Endodermal cell (in vitro differentiated cells): ENCODE measurements around the gene AMER3. TPM values are rescaled to one million over a fixed set of nuclear protein-coding genes. Genes with fewer than 3 reads are reported as not detected.

Experiments
- DNase-seq: peaks from one replicate; pipeline ENCODE4 v3.0.0-alpha.2; 2017
- H3K27ac ChIP-seq: 2 replicates; pipeline ENCODE4 v1.5.1; 2013; ENCODE audit warnings: mild to moderate bottlenecking, low read depth, low read length, moderate library complexity
- H3K27me3 ChIP-seq: 2 replicates; pipeline ENCODE4 v1.6.1; 2013; ENCODE audit warnings: mild to moderate bottlenecking, low read length, moderate library complexity; ENCODE audit not compliant: insufficient read depth, control insufficient read depth, poor library complexity, severe bottlenecking
- H3K36me3 ChIP-seq: 2 replicates; pipeline ENCODE4 v1.7.0; 2013; ENCODE audit warnings: mild to moderate bottlenecking, low read length, moderate library complexity; ENCODE audit not compliant: control insufficient read depth, insufficient read depth
- H3K4me1 ChIP-seq: one replicate; pipeline ENCODE4 v1.7.0; 2013; ENCODE audit warnings: low read length; ENCODE audit not compliant: control insufficient read depth, insufficient read depth
- H3K4me3 ChIP-seq: 2 replicates; pipeline ENCODE4 v1.5.1; 2013; ENCODE audit warnings: mild to moderate bottlenecking, low read length, moderate library complexity
- H3K9ac ChIP-seq: 2 replicates; pipeline ENCODE4 v1.6.1; 2013; ENCODE audit warnings: mild to moderate bottlenecking, low read length, moderate library complexity; ENCODE audit not compliant: poor library complexity, severe bottlenecking; ENCODE audit errors: extremely low read depth
- H3K9me3 ChIP-seq: 2 replicates; pipeline ENCODE4 v1.6.1; 2013; ENCODE audit warnings: mild to moderate bottlenecking, low read length, moderate library complexity; ENCODE audit not compliant: control insufficient read depth
- H3K27ac Mint-ChIP-seq: 2 replicates; pipeline ENCODE4 v1.8.0; 2020; ENCODE audit warnings: mixed read lengths
- H3K27me3 Mint-ChIP-seq: 2 replicates; pipeline ENCODE4 v1.8.0; 2021; ENCODE audit warnings: mild to moderate bottlenecking, mixed read lengths; ENCODE audit not compliant: insufficient read depth
- H3K36me3 Mint-ChIP-seq: 2 replicates; pipeline ENCODE4 v1.8.0; 2020; ENCODE audit warnings: low read depth, mixed read lengths
- H3K4me1 Mint-ChIP-seq: 2 replicates; pipeline ENCODE4 v1.8.0; 2020; ENCODE audit warnings: mixed read lengths
- H3K4me3 Mint-ChIP-seq: 2 replicates; pipeline ENCODE4 v1.8.0; 2020; ENCODE audit warnings: mild to moderate bottlenecking, moderate library complexity, mixed read lengths
- H3K9me3 Mint-ChIP-seq: 2 replicates; pipeline ENCODE4 v1.8.0; 2020; ENCODE audit warnings: mild to moderate bottlenecking, mixed read lengths
- WGBS, 2 experiments: methylation state at CpG; one replicate each; pipeline versions ENCODE4 v1.1.5 to v1.1.7; 2013; ENCODE audit warnings: missing lambda C conversion rate in 2 of 2, mixed read lengths in 1 of 2; ENCODE audit not compliant: insufficient coverage in 1 of 2, insufficient read length in 1 of 2; 5-methylcytosine and 5-hydroxymethylcytosine counted together
- total RNA-seq, 2 donors: library from RNA; stranded (reverse); fragmentation: NEBNext Ultra II Directional in 1 of 2; extraction: Animal tissue kit (Norgen Biotek cat#: 25700) in 1 of 2; gene quantifications; 2 replicates in 1 of 2; 3 replicates in 1 of 2; pipeline ENCODE4 v1.2.1, GENCODE V29; 2021
- TF ChIP-seq, protein P1 (sequence below): fragments of 200-600 bp; sonication (generic); conservative IDR thresholded peaks from 2 replicates; pipeline ENCODE4 v1.5.0; 2021; ENCODE audit warnings: antibody characterized with exemption, mild to moderate bottlenecking

Gene AMER3
- total RNA-seq, 2 donors from 2014 or later: 0.91 to 2.3 TPM

DNA sequence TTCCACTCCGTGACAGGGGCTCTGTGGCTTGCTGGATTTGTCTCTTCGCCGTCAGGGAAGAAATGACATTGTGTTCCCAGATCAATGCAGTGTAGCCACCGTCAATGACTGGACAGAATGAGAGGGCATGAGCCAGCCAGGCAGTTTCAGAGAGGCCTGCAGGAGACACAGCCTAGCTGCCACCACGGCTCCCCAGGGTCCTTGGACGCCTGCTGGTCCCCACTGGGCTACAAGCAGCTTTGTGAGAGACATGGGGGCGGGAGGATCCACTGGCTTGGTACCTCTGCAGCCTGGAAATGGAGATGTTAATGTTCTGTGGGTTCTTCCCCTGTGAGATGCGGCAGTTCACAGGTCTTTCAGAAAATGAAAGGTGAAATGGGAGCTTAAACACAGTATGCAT, 12.1 kb upstream of the AMER3 start:
- no peak overlapping the region for H3K9ac ChIP-seq
- Mint-ChIP-seq H3K27ac (peak overlapping the region; percentile 41), H3K9me3 (no peaks in the 10 kb centered on the region), H3K4me3 (no peak overlapping the region), H3K27me3 (no peaks in the 10 kb centered on the region), H3K4me1 (peaks cover 38% of the 10 kb centered on the region), H3K36me3 (no peaks in the 10 kb centered on the region)
- H3K36me3 ChIP-seq: no peaks in the 10 kb centered on the region
- H3K4me1 ChIP-seq: peaks cover 13% of the 10 kb centered on the region
- TF ChIP-seq, protein P1, sequence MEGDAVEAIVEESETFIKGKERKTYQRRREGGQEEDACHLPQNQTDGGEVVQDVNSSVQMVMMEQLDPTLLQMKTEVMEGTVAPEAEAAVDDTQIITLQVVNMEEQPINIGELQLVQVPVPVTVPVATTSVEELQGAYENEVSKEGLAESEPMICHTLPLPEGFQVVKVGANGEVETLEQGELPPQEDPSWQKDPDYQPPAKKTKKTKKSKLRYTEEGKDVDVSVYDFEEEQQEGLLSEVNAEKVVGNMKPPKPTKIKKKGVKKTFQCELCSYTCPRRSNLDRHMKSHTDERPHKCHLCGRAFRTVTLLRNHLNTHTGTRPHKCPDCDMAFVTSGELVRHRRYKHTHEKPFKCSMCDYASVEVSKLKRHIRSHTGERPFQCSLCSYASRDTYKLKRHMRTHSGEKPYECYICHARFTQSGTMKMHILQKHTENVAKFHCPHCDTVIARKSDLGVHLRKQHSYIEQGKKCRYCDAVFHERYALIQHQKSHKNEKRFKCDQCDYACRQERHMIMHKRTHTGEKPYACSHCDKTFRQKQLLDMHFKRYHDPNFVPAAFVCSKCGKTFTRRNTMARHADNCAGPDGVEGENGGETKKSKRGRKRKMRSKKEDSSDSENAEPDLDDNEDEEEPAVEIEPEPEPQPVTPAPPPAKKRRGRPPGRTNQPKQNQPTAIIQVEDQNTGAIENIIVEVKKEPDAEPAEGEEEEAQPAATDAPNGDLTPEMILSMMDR: no peak
- 85 to 89% methylated on average over 7 to 8 of the region's 8 CpGs for WGBS, 2 experiments
- no peaks in the 10 kb centered on the region for H3K27me3 ChIP-seq
- no peak overlapping the region for H3K4me3 ChIP-seq
- peak; percentile 62 for DNase-seq
- H3K9me3 ChIP-seq: no peaks in the 10 kb centered on the region
- H3K27ac ChIP-seq: no peak overlapping the region

DNA sequence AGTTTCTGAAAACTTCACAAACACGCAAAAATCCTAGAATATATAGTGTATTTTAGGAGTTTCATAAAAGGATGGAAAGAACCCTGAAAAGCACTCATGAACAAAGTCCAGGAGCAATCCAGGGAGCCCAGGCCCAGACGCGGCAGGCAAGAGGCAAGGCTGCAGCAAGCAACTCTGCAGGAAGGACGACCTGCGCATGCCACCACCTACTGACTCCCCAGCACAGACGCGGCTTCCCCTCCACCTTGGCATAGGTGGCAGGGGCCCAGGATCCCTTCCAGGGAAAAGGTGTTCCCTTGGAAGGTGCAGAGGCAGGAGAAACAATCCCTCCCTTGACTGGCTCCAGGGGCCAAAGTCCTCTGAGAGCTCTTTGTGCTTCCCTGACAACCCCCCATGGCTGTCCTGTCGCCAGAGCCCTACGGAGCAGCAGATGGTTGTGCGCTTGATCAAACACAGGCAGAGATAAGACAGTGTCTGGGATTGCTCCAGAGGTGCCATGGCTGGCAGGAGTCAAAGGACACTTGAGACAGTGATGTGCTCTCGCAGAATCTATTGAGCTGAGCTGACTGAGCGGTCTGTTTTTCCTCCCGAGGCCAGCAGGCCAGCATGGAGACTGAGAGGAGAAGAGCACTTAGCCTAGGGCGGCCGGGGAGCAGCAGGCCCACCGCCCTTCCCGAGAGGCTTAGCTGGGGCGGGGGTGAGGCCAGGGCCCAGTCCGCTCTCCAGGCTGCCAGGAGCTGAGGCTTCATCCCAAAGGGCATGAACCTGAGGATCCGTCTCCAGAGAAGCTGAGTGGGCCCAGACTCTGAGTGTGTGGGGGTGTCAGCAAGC, 10.8 kb upstream of the AMER3 start:
- H3K9me3 ChIP-seq: no peaks in the 10 kb centered on the region
- H3K4me3 Mint-ChIP-seq: peak overlapping the region; percentile 31
- TF ChIP-seq, protein P1: peak; percentile 17
- no peaks in the 10 kb centered on the region for H3K27me3 Mint-ChIP-seq
- no peaks in the 10 kb centered on the region for H3K36me3 Mint-ChIP-seq
- H3K9me3 Mint-ChIP-seq: no peaks in the 10 kb centered on the region
- no peaks in the 10 kb centered on the region for H3K27me3 ChIP-seq
- WGBS, 2 experiments: 72 to 73% methylated on average over 12 to 20 of the region's 20 CpGs
- H3K4me3 ChIP-seq: no peak overlapping the region
- H3K9ac ChIP-seq: no peak overlapping the region
- no peaks in the 10 kb centered on the region for H3K36me3 ChIP-seq
- H3K4me1 ChIP-seq: peaks cover 13% of the 10 kb centered on the region
- peak; percentile 83 for DNase-seq
- H3K4me1 Mint-ChIP-seq: peaks cover 38% of the 10 kb centered on the region
- peak overlapping the region; percentile 75 for H3K27ac Mint-ChIP-seq
- H3K27ac ChIP-seq: peak overlapping the region; percentile 66

DNA sequence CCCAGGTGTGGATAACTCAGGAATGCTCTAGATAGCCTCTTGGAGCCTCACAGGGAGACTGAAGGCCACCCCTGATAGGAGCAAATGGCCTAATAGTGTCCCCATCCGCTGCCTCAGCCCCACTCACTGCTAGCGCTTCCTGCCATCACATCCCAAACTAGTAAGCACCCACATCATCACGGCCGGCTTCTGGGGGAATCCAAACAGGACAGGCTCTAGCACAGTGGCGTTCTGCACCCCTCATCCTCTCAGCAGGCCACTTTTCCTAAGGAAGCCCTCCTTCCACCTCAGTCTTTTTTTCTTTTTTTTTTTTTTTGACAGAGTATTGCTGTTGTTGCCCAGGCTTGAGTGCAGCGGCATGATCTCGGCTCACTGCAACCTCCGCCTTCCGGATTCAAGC, 6.3 kb upstream of the AMER3 start:
- TF ChIP-seq, protein P1: no peak
- H3K4me1 ChIP-seq: peaks cover 8% of the 10 kb centered on the region
- DNase-seq: no peak
- no peak overlapping the region for H3K27ac ChIP-seq
- H3K27ac Mint-ChIP-seq: no peak overlapping the region
- no peaks in the 10 kb centered on the region for H3K9me3 Mint-ChIP-seq
- H3K36me3 Mint-ChIP-seq: no peaks in the 10 kb centered on the region
- H3K27me3 Mint-ChIP-seq: no peaks in the 10 kb centered on the region
- no peak overlapping the region for H3K4me3 ChIP-seq
- H3K27me3 ChIP-seq: peaks cover 1% of the 10 kb centered on the region
- peaks cover 21% of the 10 kb centered on the region for H3K4me1 Mint-ChIP-seq
- 94 to 98% methylated on average over 8 to 9 of the region's 9 CpGs for WGBS, 2 experiments
- no peaks in the 10 kb centered on the region for H3K9me3 ChIP-seq
- no peak overlapping the region for H3K4me3 Mint-ChIP-seq
- no peaks in the 10 kb centered on the region for H3K36me3 ChIP-seq
- H3K9ac ChIP-seq: no peak overlapping the region
